ENCODE results near the gene TMEM198.

GRCh38 chr2:219517954-219518778 is 25.7 kb upstream of the TMEM198 start:
- TF ChIP-seq CTCF (IDR thresholded peaks at IDR 0.05) (no peak), POLR2A (IDR thresholded peaks at IDR 0.05) (no peak), POLR2AphosphoS5 (IDR thresholded peaks at IDR 0.05; ENCODE audit: insufficient read depth in 1 of 2, low read depth in 1 of 2) (no peak)

Measured in vagina (tissue), 2 donors.